HG03060 (cell line): ENCODE data around the gene EHHADH.
"Not testable (repeated sequence)": the region's sequence is repeated elsewhere in the genome, so short reads cannot be mapped to it uniquely, and the experiment has no call there.

Experiments
- ATAC-seq: cut with Tn5 transposase; IDR thresholded peaks from one replicate; pipeline ENCODE4 v1.9.1; 2021; ENCODE audit warnings: low read depth, moderate number of reproducible peaks; ENCODE audit not compliant: unreplicated experiment

Gene EHHADH

GRCh38 chr3:185253133-185253532 lies 716 bp downstream of the EHHADH start:
- not testable (repeated sequence) for ATAC-seq

- no peak for ATAC-seq
These were observed 2.6 kb downstream of the EHHADH start for GRCh38 chr3:185251272-185251671.

GRCh38 chr3:185250653-185251052 lies 3.2 kb downstream of the EHHADH start:
- ATAC-seq: no peak

GRCh38 chr3:185250247-185250646 lies 3.6 kb downstream of the EHHADH start:
- no peak for ATAC-seq

- no peak for ATAC-seq
These were observed 11.2 kb downstream of the EHHADH start for GRCh38 chr3:185242642-185243041.

- ATAC-seq: no peak
These were observed 16.9 kb downstream of the EHHADH start for GRCh38 chr3:185236969-185237368.

- ATAC-seq: no peak
These were observed 20.5 kb downstream of the EHHADH start for GRCh38 chr3:185233328-185233727.

- ATAC-seq: not testable (repeated sequence)
These were observed 27.3 kb downstream of the EHHADH start for GRCh38 chr3:185226526-185226925.

GRCh38 chr3:185225523-185225922 lies 28.3 kb downstream of the EHHADH start:
- no peak for ATAC-seq

GRCh38 chr3:185225080-185225479 lies 28.8 kb downstream of the EHHADH start:
- no peak for ATAC-seq

GRCh38 chr3:185221203-185221602 lies 32.6 kb downstream of the EHHADH start:
- no peak for ATAC-seq

GRCh38 chr3:185216607-185216958 lies 37.3 kb downstream of the EHHADH start:
- ATAC-seq: no peak

- no peak for ATAC-seq
These were observed 37.8 kb downstream of the EHHADH start for GRCh38 chr3:185215873-185216606.

- no peak for ATAC-seq
These were observed 41.3 kb downstream of the EHHADH start for GRCh38 chr3:185212559-185212958.

- ATAC-seq: no peak
These were observed 41.8 kb downstream of the EHHADH start for GRCh38 chr3:185212086-185212485.

GRCh38 chr3:185210621-185211142 lies 43.2 kb downstream of the EHHADH start:
- no peak for ATAC-seq

- no peak for ATAC-seq
These were observed 45.0 kb downstream of the EHHADH start for GRCh38 chr3:185208823-185209222.

GRCh38 chr3:185207931-185208746 lies 45.7 kb downstream of the EHHADH start:
- ATAC-seq: peak; percentile 94

GRCh38 chr3:185207481-185207880 lies 46.4 kb downstream of the EHHADH start:
- no peak for ATAC-seq

GRCh38 chr3:185205865-185206264 lies 48.0 kb downstream of the EHHADH start:
- no peak for ATAC-seq

GRCh38 chr3:185204894-185205293 lies 49.0 kb downstream of the EHHADH start:
- no peak for ATAC-seq

- ATAC-seq: no peak
These were observed 53.2 kb downstream of the EHHADH start for GRCh38 chr3:185200639-185201038.
